ENCODE measurements around the gene C10orf105.

C10orf105 gene, protein sequence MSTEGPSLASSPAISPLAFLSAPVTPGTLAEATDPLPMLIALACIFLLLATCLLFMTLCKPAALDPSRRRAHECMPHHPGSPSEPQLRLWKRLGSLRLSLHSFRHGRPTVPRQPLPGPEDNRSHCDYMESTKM
- total RNA-seq = 0.94 reads per million

DNA sequence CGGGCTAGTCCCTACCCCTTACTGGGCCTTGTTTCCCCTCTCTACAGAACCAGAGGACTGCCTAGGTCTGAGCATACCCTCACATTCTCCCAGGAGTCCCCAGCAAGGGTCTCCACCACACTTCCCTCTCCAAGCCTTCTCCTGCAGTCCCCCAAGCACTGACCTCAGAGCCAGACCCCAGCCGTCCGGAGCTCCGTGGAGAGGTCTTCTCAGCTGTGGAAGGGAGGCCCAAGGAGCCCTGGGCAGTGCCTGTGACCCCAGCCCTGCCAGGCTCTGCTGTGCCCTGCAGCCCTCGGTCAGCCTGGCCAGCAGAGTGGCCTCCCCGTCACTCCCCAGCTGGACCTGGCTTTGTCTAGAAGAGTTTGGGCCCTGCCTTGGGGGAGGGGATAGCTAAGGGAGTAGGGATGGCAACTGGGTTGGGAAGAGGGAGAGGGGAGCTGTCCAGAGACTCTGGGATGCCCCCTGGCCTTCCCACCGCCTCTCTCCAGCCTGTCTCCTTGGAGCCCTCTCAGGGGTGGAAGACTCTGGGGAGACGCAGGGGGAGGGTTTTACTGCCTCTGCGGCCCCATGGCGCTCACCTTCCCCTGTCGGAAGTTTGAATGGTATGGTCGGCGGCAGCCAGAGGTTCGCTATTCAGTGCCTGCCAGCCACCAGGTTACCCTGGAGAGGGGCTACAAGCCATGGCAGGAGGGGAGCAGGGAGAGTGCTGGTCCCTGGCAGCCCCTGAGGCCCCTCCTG lies at the start of gene C10orf105:
Gene C10orf105 (minus strand): TSS at position 315 of the 738 bp plus-strand sequence. CDS start 3,441 bp downstream, outside the sequence.
- DNase-seq = no peak

DNA sequence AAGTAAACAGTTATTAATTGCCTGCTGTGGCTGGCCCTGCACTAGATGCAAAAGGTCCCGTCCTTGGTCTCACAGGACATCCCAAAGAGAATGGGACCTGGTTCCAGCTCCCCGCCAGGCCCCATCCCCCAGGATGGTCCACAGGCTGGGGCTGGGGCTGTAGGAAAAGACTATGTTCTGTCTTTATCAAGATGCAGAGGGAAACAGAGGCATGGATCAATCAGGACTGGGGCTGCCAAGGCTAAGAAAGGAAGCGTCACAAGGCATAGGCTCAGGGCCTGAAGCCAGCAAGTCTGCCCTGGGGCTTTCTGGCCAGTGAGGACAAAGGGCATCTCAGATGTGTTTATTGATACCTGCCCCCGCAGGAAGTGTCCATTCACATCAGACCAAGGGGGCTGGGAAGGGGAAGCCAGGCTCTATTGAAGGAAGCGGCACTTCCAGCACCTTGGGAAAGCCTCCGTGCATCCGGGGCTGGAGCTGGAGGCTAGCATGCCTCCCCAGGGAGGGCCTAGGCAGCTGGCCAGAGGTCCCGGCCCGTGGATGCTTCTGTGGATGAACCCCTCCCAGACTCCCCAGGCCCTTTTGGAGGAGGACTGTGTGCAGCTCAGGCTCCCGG lies 48.0 kb upstream of the C10orf105 start:
- DNase-seq = no peak

DNA sequence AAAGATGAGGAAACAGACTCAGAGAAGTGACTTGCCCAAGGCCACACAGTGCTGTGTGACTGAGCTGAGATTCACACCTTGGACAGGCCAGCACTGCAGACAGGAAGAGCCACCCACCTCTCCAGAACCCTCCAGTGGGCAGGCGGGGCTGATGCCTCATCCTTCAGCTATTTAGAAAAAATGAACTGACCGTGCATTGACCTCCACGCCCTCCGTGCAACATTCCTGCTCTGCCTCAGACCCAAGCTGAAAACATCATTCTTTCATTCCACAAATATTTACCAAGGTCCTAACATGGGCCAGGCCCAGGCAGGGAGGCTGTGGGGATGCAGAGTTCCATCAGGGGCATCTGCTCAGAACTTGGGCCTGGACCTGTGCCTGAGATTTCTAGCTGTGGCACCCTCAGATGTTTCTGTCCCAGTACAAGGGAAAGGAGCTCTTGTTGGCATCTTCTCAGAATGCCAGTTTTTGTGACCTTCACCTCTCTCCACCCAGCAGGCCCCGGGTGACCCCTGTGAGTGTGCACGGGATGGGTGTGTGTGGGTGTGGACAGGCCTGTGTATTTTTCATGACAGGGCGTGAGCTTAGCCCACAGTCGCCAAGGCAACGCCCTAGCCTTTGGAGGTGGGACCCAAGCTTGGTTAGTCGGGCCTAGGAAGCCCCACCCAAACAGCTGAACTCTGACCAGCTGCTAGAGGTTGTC lies 47.3 kb upstream of the C10orf105 start:
- DNase-seq = no peak

DNA sequence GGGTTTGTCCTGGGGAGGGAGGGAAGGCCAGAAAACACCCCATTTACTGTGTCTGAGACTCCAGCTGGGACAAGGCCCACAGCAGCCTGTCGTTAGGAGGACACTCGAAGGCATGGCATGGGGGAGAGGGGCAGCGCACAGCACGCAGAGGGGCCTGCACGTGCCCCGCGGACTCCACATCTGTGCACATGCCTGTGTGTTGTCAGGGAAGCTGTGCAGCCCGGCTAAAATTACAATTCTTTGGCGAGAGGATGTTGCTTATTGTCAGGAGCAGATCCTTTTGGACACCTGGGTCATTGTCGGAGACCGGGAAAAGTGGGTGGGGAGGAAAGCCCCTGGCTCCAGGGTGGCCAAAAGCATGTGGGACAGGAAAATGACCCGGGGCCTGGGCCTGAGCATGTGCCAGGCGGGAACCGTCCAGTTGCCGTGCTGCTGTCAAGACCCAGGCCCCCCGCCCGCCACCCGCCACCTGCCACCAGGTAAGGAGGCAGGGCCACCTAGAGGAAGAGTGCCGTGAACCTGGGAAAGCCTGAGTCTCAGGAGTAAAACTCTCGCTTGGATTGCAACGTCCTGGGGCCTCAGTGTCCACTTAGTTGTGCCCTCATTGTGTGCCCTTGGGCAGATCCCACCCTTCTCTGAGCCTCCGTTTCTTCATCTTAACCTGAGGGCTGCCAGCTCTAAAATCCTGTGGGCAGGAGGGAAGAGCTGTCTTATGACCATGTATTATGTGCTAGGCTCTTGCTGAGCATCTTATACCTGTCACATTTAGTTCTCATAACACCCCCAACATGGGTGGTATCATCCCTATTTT lies 46.5 kb upstream of the C10orf105 start:
- DNase-seq = no peak

DNA sequence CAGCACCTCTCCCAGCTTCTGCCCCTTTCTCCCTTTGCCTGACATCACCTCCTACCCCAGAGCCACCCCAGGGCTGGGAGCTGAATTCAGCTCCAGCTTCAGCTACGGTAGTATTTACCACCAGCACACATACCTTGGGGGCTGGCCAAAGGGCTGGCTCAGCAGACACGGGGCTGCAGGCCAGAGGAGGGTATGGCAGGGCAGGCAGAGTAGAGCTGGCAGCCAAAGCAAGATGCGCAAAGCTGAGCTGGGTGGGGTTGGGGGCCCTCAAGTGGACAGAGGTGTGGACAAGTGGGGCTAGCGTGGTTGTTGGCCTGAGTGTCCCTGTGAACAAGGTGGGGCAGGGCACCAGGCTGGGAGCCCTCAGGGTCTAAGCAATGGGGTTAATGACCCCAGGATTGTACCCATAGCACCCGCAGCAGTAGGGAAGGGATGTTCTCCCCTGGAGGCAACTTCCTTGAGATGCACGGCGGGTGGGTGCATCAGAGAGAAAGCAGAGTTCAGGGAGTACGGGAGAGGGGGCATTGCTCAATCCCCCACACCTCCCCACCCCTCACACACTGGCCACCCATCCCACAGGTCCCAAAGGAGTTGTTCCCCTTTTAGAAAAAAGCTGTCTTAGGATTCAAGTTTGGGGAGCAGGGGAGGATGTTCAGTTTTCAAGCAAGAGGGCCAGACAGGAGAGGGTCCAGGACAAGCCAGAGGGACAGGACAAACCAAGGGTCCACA lies 45.8 kb upstream of the C10orf105 start:
- DNase-seq = no peak

DNA sequence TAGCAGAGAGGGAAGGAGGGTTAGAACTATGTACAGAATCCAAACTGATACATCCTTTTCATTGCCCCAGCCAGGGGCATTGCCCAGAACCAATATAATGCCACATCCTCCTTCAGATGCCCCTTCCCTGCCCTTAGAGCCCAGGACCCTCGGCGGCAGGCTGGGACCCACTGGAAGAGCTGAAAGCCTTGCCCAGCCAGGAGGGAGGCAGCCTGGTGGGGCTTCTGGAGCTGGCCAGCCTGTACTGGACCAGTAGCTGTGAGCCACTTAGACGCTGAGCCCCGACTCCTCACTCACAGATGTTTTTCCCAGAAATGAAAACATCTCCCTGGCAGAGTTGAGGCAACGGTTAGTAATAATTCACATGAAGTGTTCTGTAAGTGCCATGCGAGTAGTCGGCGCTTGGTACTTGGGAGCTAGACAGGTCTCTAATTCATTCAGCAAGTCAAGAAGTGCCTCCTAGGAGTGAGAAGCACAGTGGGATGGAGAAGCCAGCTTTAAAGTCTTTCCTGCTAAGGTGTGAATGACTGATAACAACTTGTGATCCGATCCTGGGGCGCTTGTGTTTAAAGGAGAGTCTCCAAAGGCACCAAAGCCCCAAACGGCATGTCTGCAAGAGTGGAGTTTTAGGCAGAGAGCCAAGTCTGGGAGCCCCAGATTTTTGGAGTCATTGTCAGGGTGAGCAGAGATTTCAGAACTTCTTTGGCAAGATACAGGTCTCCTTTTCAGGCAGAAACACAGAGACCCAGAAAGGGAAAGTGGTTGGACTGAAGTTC lies 44.0 kb upstream of the C10orf105 start:
- DNase-seq = no peak

DNA sequence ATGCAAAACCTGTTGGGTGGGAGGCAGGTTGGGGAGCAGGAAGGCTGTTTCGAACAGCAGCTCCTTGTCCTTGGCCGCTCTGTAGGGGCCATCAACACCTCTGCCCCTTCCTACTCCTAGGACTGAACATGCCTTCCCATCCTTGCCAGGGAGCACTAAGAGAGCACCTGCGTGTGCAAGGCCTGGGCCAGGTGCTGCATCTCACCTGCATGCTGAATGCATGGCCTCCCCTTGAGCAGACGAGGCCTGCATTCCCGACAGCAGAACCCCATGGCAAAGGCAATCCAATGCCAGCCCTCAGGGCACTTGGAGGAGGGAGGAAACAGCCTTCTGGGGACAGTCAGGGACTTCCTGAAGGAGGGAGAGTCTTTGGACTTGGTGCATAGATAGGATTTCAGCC lies 42.7 kb upstream of the C10orf105 start:
- no peak for DNase-seq

DNA sequence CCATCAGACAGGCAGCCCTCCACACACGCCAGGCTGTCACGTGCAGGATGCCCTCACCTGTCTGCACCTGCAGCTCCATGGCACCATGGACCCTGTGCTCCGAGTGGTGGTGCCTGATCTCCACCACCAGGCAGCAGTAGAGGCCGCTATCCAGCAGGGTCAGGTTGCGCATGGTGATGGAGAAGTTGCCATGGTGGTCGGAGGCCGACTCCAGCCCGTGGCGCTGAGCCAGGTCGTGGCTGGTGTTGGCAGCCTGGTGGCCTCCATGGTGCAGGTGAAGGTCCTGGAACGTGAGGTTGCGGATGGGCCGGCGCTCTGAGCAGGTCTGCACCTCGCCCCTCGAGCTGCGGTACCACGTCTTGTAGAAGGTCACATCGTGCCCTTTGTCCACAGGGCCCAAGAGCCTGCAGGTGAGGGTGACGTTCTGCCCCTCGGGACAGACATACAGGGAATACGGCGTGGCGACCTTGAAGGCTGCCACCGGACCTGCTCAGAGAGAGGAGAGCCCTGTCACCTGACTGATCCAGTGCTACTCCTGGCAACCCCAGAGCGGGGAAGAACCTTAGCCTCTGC lies 42.0 kb upstream of the C10orf105 start:
- DNase-seq = no peak

DNA sequence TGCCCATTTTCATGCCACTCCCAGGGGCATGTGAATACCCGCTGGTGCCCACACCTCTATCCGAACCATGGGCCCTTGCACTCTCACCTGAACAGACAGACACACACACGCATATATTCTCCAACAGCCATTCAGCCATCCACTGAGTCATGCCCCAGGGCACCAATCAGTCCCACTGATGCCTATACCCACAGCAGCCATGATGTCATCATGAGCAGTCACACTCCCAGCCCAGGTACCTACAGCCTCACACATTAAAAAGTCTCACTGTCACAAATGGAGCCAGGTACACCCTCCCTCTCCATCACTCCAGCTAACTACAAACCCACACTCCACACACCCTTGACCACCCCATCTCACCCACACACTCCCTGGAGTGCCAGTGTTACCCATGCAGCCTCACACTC lies 41.5 kb upstream of the C10orf105 start:
- DNase-seq = no peak

DNA sequence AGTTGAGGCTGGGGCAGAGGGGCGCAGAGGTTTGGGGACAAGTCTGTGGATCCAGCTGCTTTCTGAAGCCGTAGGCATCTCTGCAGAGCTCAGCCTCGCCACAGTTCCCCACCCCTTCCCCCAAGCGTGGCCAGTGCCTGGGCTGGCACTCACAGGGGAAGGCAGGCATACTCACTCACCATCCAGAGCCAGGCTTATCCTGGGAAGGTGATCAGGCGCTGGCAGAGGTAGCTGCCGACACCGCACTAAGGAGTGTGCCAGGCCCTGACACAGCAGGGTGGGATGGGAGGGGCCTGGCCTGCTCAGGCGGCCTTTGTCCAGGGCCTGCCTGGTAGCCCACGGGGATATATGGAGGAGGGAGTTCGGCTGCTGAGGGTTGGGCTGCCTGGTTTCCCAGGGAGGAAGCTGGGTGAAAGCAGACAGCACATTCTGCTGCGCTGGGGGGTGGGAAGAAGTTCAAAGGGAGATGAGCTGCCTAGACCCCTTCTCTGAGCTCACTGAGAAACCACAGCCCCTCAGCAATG lies 37.9 kb upstream of the C10orf105 start:
- DNase-seq = no peak

DNA sequence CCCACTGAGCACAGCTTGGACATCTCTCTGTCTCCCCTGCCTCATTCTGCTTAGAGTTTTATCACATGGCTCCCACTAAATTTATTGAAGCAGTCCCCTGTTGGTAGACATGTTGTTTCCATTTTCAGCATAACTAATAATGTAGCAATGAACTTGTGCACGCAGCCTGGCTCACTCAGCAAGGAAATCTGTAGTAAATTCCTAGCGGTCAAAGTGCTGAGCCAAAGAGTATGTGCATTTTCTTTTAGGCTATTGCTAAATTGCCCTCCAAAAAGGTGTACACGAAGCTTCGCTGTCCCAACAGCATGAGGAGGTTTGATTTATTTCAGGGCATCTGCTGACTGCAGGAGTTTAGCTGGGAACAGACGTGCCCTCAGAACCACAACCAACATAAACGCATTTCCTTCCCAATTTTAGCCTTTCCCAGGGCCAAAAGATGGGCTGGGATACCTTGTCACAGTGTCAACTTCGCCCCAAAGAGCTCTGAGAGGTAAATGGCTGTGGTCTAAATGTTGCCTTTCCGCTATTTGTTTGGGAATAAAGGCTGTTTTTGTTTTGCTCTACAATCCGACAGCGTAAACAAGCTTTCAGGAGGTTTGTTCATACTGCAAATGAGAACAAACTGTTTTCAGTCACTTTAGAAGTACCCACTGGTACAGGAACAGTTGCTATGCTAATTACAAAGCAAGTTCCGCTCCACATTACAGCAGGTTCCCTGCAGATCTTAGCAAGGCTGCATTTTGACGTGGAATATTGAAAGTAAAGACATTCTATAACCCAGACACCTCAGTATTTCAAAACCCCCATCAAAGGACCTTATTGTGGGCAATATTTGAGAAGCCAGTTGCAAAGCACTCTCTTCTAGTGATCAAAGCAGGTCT lies 37.0 kb upstream of the C10orf105 start:
- DNase-seq = no peak

DNA sequence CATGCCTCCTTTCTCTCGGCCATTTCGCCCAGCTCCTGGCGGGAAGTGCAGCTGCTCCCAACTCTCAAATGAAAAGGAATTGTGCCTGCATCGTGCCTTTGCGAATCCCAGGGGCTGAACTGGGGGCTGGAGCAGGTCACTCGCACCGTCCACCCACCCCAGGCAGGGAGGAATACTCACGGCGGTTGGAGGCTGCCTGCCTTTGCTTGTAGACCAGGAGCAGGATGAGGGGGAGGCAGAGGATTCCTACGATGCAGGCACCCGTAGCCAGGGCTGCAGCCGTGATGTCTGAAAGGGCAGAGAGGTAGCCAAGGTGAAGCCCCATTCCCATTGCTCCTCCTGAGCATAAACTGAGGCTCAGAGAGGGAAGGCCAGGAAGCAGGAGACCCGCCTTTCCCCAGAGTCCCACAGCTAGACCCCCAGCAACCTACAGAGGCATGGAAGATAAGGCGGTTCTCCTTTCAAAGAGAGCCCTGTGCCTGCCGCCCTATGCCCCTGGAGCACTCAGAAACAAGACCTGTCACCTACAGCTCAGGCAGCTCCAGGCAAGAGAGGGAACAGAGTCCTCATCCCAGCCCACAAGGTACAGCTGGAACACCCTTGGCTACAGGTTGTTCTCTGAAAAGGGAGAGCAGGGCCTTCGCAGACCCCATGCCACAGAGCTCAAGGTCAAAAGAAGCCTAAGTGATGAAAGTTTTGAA lies 35.8 kb upstream of the C10orf105 start:
- no peak for DNase-seq

DNA sequence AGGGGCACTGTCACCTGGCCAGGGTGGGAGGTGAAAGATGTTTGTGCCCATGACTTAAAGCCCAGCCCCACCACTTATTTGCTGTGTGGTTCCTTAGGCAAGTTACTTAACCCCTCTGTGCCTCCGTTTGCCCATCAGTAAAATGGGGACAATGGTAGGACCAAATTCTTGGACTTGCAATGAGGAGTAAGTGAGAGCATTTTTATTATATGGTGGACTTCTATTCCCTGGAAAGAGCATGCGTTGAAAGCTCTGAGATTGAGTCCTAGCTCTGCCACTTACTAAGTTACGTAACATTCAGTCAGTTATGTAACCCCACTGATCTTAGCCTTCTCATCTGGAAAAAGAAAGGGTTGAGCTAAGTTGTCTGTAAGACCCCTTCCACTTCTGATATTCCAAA lies 35.0 kb upstream of the C10orf105 start:
- no peak for DNase-seq

DNA sequence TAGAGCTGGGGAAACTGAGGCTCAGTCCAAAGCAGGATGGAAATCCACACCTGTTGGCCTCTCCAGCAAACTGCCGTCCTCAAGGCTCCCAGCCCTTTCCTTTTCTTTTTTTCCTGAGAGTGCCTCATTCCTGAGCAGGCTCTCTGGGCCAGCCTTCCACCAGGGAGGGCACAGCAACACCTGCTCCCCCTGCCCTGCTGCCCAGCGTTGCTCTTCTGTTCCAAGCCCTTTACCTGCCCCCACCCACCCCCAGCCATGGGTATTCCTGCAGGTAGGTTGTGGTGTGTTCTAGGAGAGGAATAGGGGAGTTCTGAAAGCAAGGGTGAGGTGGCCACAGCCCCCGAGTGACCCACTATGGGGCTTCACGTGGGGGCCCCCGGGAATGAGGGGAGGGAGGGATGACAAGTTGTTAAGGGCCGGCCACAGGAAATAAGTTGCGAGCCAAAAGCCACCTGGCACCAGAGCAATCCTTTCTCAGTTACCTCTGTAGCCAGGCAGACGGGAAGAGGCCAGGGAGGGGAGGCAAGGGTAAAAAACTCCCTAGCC lies 34.5 kb upstream of the C10orf105 start:
- DNase-seq = no peak

DNA sequence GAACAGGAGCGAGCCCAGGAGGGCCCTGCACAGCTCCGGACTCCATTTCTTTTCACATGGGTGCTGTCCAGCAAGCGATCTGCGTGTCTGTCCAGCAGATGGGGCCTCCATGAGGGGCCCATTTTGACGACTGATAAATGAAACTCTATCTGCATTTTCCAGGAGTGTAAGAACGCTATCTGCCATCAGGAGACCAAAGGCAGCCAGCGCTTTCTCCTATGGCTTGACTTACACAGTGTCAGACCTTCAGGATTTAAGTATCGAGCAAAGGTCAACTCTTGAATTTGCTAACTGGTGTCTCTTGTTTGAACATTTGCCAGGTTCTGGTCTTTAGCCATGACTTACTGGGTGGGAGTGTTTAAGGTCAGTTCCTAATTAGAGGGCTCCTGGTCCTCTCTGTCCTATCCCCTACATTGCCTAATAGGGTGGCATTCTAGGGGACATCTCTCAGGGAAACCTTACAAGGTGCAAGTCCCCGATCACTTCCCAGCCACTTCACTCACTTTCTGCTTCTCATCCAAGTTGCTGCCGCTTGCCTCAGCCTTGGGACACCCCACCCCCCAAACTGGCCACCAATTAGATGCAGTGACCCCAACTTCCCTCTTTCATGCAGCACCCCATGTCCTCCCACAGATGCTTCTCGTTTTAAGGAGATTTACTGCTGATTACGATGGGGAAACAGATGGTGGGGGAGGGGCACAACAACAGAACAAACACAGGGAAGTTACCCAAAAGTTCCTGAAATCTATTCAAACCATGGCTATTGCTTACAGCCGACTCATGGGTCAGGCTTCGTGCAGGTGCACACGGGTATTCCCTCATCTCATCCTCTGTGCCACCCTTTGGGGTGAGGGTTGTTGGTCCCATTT lies 33.7 kb upstream of the C10orf105 start:
- DNase-seq = no peak

DNA sequence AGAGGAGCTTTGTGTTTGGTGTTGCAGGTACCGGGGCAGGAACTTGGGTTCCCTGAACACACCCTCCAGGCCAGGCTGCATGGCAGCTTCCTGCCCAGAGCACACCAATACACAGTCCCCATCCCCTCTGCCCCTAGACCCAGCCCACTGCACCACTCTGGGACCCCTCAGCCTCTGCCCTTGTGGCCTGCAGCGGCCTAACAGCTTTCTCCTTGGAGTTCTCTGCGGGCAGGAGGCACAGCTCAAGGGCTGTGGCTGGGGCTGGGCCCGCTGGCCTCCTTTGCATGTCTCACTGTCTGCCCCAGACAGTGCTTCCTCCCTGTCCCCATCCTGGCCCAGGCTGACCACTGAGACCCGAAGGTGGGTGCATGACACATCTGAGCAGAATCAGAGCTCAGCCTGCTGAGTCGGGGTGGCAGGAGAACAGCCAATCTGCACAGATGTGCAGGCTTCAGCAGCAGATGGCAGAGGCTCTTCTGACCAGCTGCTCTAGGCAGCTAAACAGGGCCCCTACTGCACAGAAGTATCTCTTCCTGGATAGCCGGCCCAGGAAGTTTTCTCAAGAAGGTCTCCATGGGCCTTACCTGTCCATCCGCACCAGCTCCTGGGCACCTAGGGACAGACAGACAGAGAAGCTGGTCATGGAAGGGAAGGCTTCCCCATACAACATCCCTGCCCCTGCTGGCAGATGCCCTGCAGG lies 33.0 kb upstream of the C10orf105 start:
- DNase-seq = no peak
